ENCODE data around the gene MRPL37. TPM values are rescaled to one million over a fixed set of nuclear protein-coding genes. Genes with fewer than 3 reads are reported as not detected.

The MRPL37 gene
- polyA plus RNA-seq, 2 of the 4 experiments (the other 2 are of a cell fraction) = 16.2 to 68.9 TPM

- ATAC-seq (no peak), FAIRE-seq (no peak), DNase-seq (ENCODE audit: low read depth in 1 of 2, low spot score in 1 of 2) (no peak)
- TF ChIP-seq FOXS1 (CRISPR knock-in tag; IDR thresholded peaks at IDR 0.05) = no peak
- TF ChIP-seq HEYL (CRISPR knock-in tag; IDR thresholded peaks at IDR 0.05) = no peak
- TF ChIP-seq BHLHE40 (IDR thresholded peaks at IDR 0.05; ENCODE audit: low read depth, low read length) = no peak
- no peak for TF ChIP-seq HDAC2 (IDR thresholded peaks at IDR 0.05)
- TF ChIP-seq POLR2A (IDR thresholded peaks at IDR 0.05; ENCODE audit: low read length) = no peak
- TF ChIP-seq HOXB13 (CRISPR knock-in tag; IDR thresholded peaks at IDR 0.05; ENCODE audit: low read depth) = no peak
- no peak for TF ChIP-seq EHMT2 (IDR thresholded peaks at IDR 0.05; ENCODE audit: low read depth)
- TF ChIP-seq E2F6 (IDR thresholded peaks at IDR 0.05; ENCODE audit: borderline replicate concordance, low read depth) = no peak
- no peak for TF ChIP-seq NPAS2 (CRISPR knock-in tag; IDR thresholded peaks at IDR 0.05; ENCODE audit: borderline replicate concordance)
- no peak for TF ChIP-seq HMGXB4 (CRISPR knock-in tag; IDR thresholded peaks at IDR 0.05; ENCODE audit: borderline replicate concordance)
- TF ChIP-seq SREBF2 (IDR thresholded peaks at IDR 0.05) = no peak
- TF ChIP-seq ZSCAN20 (CRISPR knock-in tag; IDR thresholded peaks at IDR 0.05) = no peak
- no peak for TF ChIP-seq CTCF (IDR thresholded peaks at IDR 0.05)
- TF ChIP-seq HES2 (IDR thresholded peaks at IDR 0.05) = no peak
- TF ChIP-seq EP300 (IDR thresholded peaks at IDR 0.05) = no peak
- TF ChIP-seq CHD2 (IDR thresholded peaks at IDR 0.05; ENCODE audit: low read length, partially characterized antibody) = no peak
- TF ChIP-seq CBX2 (IDR thresholded peaks at IDR 0.05; ENCODE audit: borderline replicate concordance, low read depth) = no peak
- TF ChIP-seq GATA3 (IDR thresholded peaks at IDR 0.05; ENCODE audit: borderline replicate concordance) = no peak
- TF ChIP-seq KDM5A (IDR thresholded peaks at IDR 0.05) = no peak
- TF ChIP-seq HOXB5 (CRISPR knock-in tag; IDR thresholded peaks at IDR 0.05) = no peak
- ChIA-PET POLR2A (no interaction called here), CTCF (interaction anchor here (1.0 kb wide), 1 partner anchor 68 kb away, joined by 3 read pairs; no protein-coding TSS in a partner anchor)
- Histone ChIP-seq H3K27ac (no peak overlapping the region), H3K4me2 (no peak overlapping the region), H3K4me3 (no peak overlapping the region), H3K4me1 (no peaks in the 10 kb centered on the region), H3K9me3 (no peaks in the 10 kb centered on the region)
- 88% methylated on average over 11 of the region's 13 CpGs for WGBS (ENCODE audit: missing lambda C conversion rate)
These were observed 43.1 kb downstream of the MRPL37 start for GRCh38 chr1:54243022-54243421.

GRCh38 chr1:54244655-54245054 lies 44.7 kb downstream of the MRPL37 start:
- peaks cover under 1% of the 10 kb centered on the region; the same call in 1 of the 3 replicates for H3K4me1 ChIP-seq
- TF ChIP-seq FOSB (CRISPR knock-in tag; IDR thresholded peaks at IDR 0.05) = no peak
- TF ChIP-seq MAZ (IDR thresholded peaks at IDR 0.05; ENCODE audit: borderline replicate concordance, low read depth, low read length) = no peak
- no peak for TF ChIP-seq RFX5 (IDR thresholded peaks at IDR 0.05)
- TF ChIP-seq HDAC2 (IDR thresholded peaks at IDR 0.05) = no peak
- TF ChIP-seq FOXS1 (CRISPR knock-in tag; IDR thresholded peaks at IDR 0.05) = no peak
- no peak for TF ChIP-seq ELK1 (IDR thresholded peaks at IDR 0.05; ENCODE audit: low read depth, low read length)
- TF ChIP-seq KDM1A (IDR thresholded peaks at IDR 0.05; ENCODE audit: low read depth) = no peak
- TF ChIP-seq RARB (CRISPR knock-in tag; IDR thresholded peaks at IDR 0.05) = no peak
- TF ChIP-seq FOSL2 (IDR thresholded peaks at IDR 0.05) = no peak
- TF ChIP-seq FOSL2 (CRISPR knock-in tag; IDR thresholded peaks at IDR 0.05) = no peak
- TF ChIP-seq POLR2AphosphoS2 (conservative IDR thresholded peaks at IDR 0.05; ENCODE audit: low read length) = no peak
- TF ChIP-seq TFCP2L1 (CRISPR knock-in tag; IDR thresholded peaks at IDR 0.05) = no peak
- TF ChIP-seq ZC3H11A (IDR thresholded peaks at IDR 0.05) = no peak
- TF ChIP-seq HEYL (CRISPR knock-in tag; IDR thresholded peaks at IDR 0.05) = no peak
- TF ChIP-seq POLR2A (IDR thresholded peaks at IDR 0.05; ENCODE audit: low read length) = no peak
- TF ChIP-seq CHD2 (IDR thresholded peaks at IDR 0.05; ENCODE audit: low read length, partially characterized antibody) = no peak
- FAIRE-seq = no peak
- WGBS (ENCODE audit: missing lambda C conversion rate) = 88% methylated on average over 5 of the region's 7 CpGs
- DNase-seq (ENCODE audit: low read depth in 1 of 2, low spot score in 1 of 2) = no peak
- no peak overlapping the region for H3K27ac ChIP-seq
- no peaks in the 10 kb centered on the region for H3K9me3 ChIP-seq
- no peak for ATAC-seq
- CTCF ChIA-PET = no interaction called here
- POLR2A ChIA-PET = no interaction called here
- H3K4me3 ChIP-seq = no peak overlapping the region
- H3K4me2 ChIP-seq = no peak overlapping the region
